Large intestine (tissue), 12 donors: ENCODE measurements around the gene ACTL10. TPM values are rescaled to one million over a fixed set of nuclear protein-coding genes. Genes with fewer than 3 reads are reported as not detected.

Experiments
- DNase-seq, 2 donors: peaks; one replicate each; pipeline versions ENCODE4 v3.0.0 to v3.0.0-alpha.2; 2013
- H3K27ac ChIP-seq: one replicate; pipeline ENCODE4 v1.5.1; 2013; ENCODE audit warnings: low read length
- H3K27me3 ChIP-seq: 2 replicates; pipeline ENCODE4 v1.6.1; 2013; ENCODE audit warnings: low read length; ENCODE audit not compliant: control insufficient read depth, insufficient read depth
- H3K36me3 ChIP-seq: 2 replicates; pipeline ENCODE4 v1.6.1; 2013; ENCODE audit warnings: low read length; ENCODE audit not compliant: control insufficient read depth, insufficient read depth
- H3K4me1 ChIP-seq: one replicate; pipeline ENCODE4 v1.6.1; 2013; ENCODE audit warnings: low read length; ENCODE audit not compliant: control insufficient read depth, insufficient read depth
- H3K4me3 ChIP-seq: one replicate; pipeline ENCODE4 v1.5.1; 2013; ENCODE audit warnings: low read length
- H3K9me3 ChIP-seq: one replicate; pipeline ENCODE4 v1.6.1; 2013; ENCODE audit warnings: mild to moderate bottlenecking, low read depth, low read length, moderate library complexity; ENCODE audit not compliant: control insufficient read depth
- WGBS: methylation state at CpG from one replicate; pipeline ENCODE4 v1.1.5; 2013; ENCODE audit warnings: low lambda C conversion rate; ENCODE audit not compliant: insufficient coverage; 5-methylcytosine and 5-hydroxymethylcytosine counted together
- long read RNA-seq, 11 donors: transcript quantifications; one replicate each; lab custom pipeline, GENCODE V29; 2026
- polyA plus RNA-seq: library from polyadenylated mRNA; unstranded; fragments of 120-200 nt; gene quantifications from one replicate; pipeline ENCODE4 v1.2.1, GENCODE V29; 2013

Gene ACTL10
- polyA plus RNA-seq = 1.4 TPM
- long read RNA-seq, donor 1 = 0 reads
- long read RNA-seq, donor 2, partial matches to known transcripts = 0 of 1 reads
- long read RNA-seq, donor 2, other reads (novel, unspliced or antisense) = 0 of 1 reads
- long read RNA-seq, donor 3, transcript ACTL10-201 (1 exons, 2,028 nt) = major isoform, 6 of 6 reads
- long read RNA-seq, donor 3, partial matches to known transcripts = 0 of 6 reads
- long read RNA-seq, donor 3, other reads (novel, unspliced or antisense) = 0 of 6 reads
- long read RNA-seq, donor 4, partial matches to known transcripts = 0 of 1 reads
- long read RNA-seq, donor 4, other reads (novel, unspliced or antisense) = 0 of 1 reads
- long read RNA-seq, donor 5, partial matches to known transcripts = 0 of 1 reads
- long read RNA-seq, donor 5, other reads (novel, unspliced or antisense) = 0 of 1 reads
- long read RNA-seq, donor 6 = 0 reads
- long read RNA-seq, donor 7, partial matches to known transcripts = 0 of 1 reads
- long read RNA-seq, donor 7, other reads (novel, unspliced or antisense) = 0 of 1 reads
- long read RNA-seq, donor 8, partial matches to known transcripts = 0 of 3 reads
- long read RNA-seq, donor 8, other reads (novel, unspliced or antisense) = 0 of 3 reads
- long read RNA-seq, donor 9, partial matches to known transcripts = 0 of 1 reads
- long read RNA-seq, donor 9, other reads (novel, unspliced or antisense) = 0 of 1 reads
- long read RNA-seq, donor 10, transcript ACTL10-201 (1 exons, 2,028 nt) = major isoform, 5 of 5 reads
- long read RNA-seq, donor 10, partial matches to known transcripts = 0 of 5 reads
- long read RNA-seq, donor 10, other reads (novel, unspliced or antisense) = 0 of 5 reads
- long read RNA-seq, donor 11, partial matches to known transcripts = 0 of 1 reads
- long read RNA-seq, donor 11, other reads (novel, unspliced or antisense) = 0 of 1 reads

DNA sequence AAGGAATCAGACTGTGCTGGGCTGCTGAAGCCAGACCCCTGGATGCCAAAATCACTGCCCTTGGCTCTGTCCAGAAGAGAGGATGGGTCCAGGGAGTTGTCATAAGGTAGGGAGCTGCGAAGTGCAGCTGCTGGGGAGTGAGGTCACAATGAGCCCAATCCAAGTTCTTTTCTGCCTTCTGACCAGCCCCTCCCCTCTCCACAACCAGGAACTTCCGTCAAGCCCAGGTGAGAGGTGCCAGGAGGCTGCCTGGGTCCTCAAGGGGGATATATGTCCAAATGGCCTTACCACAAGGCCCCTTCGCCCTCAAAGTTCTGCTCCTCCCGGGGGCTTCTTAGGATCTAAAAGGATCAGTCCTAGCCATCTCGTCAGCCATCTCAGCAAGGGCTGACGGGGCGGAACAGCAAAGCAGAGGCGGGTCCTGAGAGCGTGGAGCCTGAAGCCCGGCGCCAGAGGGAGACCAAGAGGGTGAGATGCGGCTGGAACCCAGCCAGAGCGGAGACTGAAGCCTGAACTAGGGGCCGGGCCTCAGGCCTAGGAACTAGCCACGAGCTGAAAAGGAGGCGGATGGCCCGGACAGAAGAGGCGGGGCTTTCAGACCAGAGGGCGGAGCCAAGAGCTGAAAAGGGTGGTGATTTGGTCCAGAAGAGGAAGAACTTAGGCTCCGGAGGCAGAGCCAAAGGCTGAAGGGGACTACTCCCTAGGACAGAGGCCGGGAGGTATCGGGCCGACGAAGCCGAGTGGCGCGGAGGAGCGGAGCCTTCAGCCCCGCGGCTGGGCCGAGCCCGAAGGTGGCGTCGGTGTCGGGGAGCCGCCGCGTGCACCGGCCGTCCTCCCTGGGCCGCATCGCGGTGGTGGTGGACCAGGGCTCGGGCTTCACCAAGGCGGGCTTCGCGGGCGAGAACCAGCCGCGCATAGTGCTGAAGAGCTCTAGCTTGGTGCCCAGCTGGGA, at the start of gene ACTL10:
ACTL10 (plus strand) TSS at position 651 of the 952 bp plus-strand sequence. CDS start 555 bp downstream, outside the sequence.
- Histone ChIP-seq H3K4me1 (peaks cover 27% of the 10 kb centered on the region), H3K27ac (peak within 1 kb of the TSS; percentile 83), H3K9me3 (peaks cover 3% of the 10 kb centered on the region), H3K4me3 (peak within 1 kb of the TSS; percentile 49), H3K36me3 (peaks cover 20% of the 10 kb centered on the region), H3K27me3 (no peaks in the 10 kb centered on the region)
- no CpG with 5 or more reads among the region's 50 CpGs for WGBS
- DNase-seq = peak; percentile 96 to 98

DNA sequence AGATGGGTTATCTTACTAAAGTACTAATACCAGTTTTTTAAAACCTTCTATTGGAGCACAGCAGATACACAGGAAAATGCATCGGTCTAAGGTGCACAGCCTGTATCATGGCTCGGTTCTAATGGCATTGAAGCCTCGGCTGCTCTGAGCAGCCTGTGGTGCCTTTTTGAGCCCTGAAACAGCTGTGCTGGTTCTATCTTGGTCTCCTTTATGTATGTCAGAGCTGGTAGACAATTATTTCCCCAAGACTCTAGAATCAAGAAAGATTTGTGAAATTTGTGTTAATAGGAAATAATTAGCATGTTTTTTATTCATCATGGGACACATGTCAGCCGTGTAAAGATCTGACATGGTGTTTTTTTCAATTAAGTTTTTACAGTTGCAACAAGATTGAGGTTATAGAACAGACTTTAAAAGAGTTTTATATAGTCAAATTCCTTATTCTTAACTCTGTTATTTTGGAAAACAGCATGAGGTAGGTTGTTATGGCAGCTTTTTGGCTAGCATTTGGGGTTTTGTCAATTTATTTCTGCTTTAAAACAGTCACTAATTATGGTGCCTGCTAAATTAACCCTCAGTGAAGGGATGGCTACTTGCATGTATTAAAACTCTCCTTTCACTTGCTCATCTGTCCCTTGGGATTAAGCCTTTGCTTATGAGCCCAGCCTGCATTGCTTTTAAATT, 44.9 kb upstream of the ACTL10 start:
- no peaks in the 10 kb centered on the region for H3K9me3 ChIP-seq
- WGBS = 100% methylated on average over 1 of the region's 4 CpGs
- no peak overlapping the region for H3K4me3 ChIP-seq
- peaks cover 67% of the 10 kb centered on the region for H3K36me3 ChIP-seq
- DNase-seq = no peak
- no peaks in the 10 kb centered on the region for H3K27me3 ChIP-seq
- H3K4me1 ChIP-seq = no peaks in the 10 kb centered on the region
- H3K27ac ChIP-seq = no peak overlapping the region

DNA sequence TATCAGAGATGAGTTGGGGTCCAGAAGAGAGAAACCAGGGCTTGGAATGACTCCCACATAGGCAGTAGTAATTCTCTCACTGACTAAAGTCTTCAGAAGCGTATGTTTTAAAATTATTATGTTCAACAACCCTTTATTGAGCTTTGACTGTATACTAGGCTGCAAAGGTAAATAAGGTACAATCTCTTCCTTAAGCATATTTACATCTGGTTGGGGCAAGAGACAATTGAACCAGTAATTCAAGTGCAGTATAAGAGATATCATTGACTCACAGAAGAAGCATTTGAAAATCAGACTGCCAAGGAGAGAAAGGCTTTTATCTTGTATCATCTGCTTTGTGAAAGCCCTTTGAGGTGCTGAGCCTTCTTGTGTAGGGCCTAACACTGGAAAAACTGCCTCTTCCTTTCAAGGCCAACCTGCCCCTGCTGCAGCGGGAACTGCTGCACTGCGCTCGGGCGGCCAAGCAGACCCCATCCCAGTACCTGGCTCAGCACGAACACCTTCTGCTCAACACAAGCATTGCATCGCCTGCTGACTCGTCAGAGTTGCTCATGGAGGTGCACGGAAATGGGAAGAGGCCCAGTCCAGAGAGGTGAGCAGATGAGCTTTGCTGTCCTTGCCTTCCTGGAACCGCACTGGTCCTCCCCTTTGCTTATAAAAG, 43.9 kb upstream of the ACTL10 start:
- WGBS = no CpG with 5 or more reads among the region's 10 CpGs
- Histone ChIP-seq H3K27me3 (no peaks in the 10 kb centered on the region), H3K36me3 (peaks cover 71% of the 10 kb centered on the region), H3K4me1 (no peaks in the 10 kb centered on the region), H3K4me3 (no peak overlapping the region), H3K9me3 (no peaks in the 10 kb centered on the region), H3K27ac (no peak overlapping the region)
- DNase-seq = no peak

DNA sequence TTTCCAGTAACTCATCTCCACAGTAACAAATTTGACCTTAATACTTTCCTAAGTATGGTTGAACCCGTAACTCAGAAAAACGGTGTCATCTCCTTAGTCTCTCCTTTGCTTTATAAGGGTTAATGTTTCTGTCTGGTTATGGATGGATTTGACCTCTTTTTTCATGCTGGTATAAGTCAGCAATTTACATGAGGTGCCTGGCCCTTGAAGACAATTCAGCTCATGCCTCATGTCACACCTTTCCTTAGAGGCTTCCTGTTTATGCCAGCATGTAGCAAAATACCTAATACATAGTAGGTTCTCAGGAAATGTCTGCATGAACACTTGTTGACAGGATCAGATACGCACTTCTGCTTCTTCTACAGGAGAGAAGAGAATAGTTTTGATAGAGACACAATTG, 42.3 kb upstream of the ACTL10 start:
- DNase-seq = no peak
- Histone ChIP-seq H3K4me3 (no peak overlapping the region), H3K36me3 (peaks cover 76% of the 10 kb centered on the region), H3K9me3 (no peaks in the 10 kb centered on the region), H3K4me1 (no peaks in the 10 kb centered on the region), H3K27ac (no peak overlapping the region), H3K27me3 (no peaks in the 10 kb centered on the region)
- no CpG with 5 or more reads among the region's 3 CpGs for WGBS

DNA sequence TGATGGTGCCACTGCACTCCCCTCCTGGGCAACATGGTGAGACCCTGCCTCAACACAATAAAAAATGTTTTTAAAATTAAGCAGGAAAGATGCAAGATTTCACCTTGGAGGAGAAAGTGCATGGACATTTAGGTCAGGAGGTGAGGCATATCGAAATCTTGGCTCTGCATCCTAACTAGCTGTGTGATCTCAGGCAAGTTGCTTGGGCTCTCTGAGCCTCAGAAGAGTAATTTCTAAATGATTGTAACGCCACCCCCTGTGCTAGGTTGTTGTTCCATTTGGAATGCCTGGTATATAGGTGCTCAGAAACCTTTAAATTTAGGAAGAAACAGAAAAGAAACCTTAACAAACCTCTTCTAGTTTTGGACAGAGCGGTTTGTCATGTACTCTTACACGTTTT, 40.6 kb upstream of the ACTL10 start:
- Histone ChIP-seq H3K4me1 (no peaks in the 10 kb centered on the region), H3K27me3 (no peaks in the 10 kb centered on the region), H3K4me3 (no peak overlapping the region), H3K36me3 (peaks cover 77% of the 10 kb centered on the region), H3K9me3 (no peaks in the 10 kb centered on the region), H3K27ac (no peak overlapping the region)
- 100% methylated on average over 1 of the region's 4 CpGs for WGBS
- DNase-seq = no peak

DNA sequence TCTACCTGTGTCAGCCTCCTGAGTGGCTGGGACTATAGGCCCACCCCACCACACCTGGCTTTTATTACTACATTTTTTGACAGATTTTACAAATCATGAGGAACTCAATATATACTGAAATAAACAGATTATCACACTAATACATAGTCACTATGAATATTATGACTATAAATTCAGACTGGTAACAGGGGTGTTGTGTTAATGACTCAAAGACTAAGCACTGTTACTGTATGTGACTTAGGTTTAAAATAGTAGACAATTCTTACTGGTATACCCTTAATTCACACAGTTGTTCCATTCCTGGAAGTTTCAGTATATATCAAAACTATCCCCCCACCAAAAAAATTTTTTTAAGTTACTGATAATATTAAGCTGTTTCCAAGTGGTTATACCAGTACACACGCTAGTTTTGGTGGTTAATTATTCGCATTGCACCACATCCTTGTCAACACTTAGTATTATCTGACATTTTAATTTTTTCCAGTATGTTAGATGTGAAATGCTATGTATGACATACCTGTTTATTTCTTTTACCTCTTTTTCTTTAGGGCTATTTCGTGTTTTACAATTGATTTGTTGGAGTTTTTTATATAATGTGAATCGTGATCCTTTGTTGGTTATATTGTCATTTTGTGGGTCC, 39.0 kb upstream of the ACTL10 start:
- no peak overlapping the region for H3K27ac ChIP-seq
- no peaks in the 10 kb centered on the region for H3K27me3 ChIP-seq
- H3K9me3 ChIP-seq = no peaks in the 10 kb centered on the region
- no peak overlapping the region for H3K4me3 ChIP-seq
- DNase-seq = no peak
- WGBS = 100% methylated on average over 2 of the region's 4 CpGs
- peaks cover 82% of the 10 kb centered on the region for H3K36me3 ChIP-seq
- no peaks in the 10 kb centered on the region for H3K4me1 ChIP-seq

DNA sequence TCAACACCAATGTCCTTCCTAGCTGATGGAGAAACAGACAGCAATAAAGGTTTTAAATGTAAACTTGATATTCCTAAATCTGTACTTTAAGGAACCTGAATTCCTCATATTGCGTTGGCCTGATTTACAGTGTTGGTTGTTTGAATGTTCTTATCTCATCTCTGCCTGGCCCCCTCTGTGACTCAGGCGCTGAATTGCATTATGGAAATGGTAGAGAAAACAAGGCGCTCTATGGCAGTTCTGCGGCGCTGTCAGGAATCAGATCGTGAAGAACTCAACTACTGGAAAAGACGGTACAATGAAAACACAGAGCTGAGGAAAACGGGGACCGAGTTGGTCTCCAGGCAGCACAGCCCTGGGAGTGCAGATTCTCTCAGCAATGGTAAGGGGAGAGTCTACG, 37.2 kb upstream of the ACTL10 start:
- H3K27me3 ChIP-seq = no peaks in the 10 kb centered on the region
- DNase-seq = no peak
- no peaks in the 10 kb centered on the region for H3K4me1 ChIP-seq
- H3K36me3 ChIP-seq = peaks cover 77% of the 10 kb centered on the region
- 100% methylated on average over 2 of the region's 10 CpGs for WGBS
- H3K9me3 ChIP-seq = no peaks in the 10 kb centered on the region
- H3K4me3 ChIP-seq = no peak overlapping the region
- no peak overlapping the region for H3K27ac ChIP-seq

DNA sequence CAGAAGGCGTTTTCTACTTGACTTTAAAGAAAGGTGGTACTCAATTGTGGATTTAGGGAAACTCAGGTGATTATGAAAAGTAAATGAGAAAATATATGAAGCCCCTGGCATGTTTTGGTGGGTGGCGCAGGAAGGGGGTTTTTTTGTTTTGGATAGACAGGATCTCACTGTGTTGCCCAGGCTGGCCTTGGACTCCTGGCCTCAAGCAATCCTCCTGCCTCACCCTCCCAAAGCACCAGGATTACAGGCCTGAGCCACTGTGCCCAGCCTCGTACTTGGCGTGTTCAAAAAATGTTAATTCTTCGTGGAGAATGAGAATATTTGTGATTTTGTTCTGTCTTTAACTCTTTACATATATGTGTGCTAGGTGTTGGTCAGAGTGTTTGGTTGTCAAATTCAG, 36.8 kb upstream of the ACTL10 start:
- DNase-seq = no peak
- Histone ChIP-seq H3K27ac (no peak overlapping the region), H3K27me3 (no peaks in the 10 kb centered on the region), H3K36me3 (peaks cover 73% of the 10 kb centered on the region), H3K4me3 (no peak overlapping the region), H3K4me1 (no peaks in the 10 kb centered on the region), H3K9me3 (no peaks in the 10 kb centered on the region)
- 100% methylated on average over 1 of the region's 5 CpGs for WGBS

DNA sequence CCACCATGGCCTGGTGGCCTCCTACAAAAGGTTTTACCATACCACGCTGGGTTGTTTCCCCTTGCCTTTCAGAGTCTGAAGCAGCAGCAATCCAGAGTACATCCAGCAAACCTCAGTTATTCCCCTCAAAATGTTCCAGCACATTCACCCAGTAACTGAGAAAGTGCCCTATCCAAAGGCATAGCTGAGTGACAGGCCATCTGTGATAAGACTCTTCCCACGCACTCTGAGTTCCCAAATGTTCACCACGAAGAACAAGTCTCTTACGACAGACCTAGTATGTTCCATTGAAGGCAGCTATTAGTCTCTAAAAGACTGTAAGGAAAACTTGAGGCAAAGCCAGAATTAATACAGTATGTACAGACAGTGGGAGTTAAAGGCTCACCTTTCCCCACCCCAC, 36.2 kb upstream of the ACTL10 start:
- DNase-seq = no peak
- WGBS = 83% methylated on average over 1 of the region's 4 CpGs
- Histone ChIP-seq H3K27ac (no peak overlapping the region), H3K36me3 (peaks cover 72% of the 10 kb centered on the region), H3K4me1 (no peaks in the 10 kb centered on the region), H3K9me3 (no peaks in the 10 kb centered on the region), H3K27me3 (no peaks in the 10 kb centered on the region), H3K4me3 (no peak overlapping the region)
